ENCODE results near the gene DPM3.

- TF ChIP-seq, protein P1, sequence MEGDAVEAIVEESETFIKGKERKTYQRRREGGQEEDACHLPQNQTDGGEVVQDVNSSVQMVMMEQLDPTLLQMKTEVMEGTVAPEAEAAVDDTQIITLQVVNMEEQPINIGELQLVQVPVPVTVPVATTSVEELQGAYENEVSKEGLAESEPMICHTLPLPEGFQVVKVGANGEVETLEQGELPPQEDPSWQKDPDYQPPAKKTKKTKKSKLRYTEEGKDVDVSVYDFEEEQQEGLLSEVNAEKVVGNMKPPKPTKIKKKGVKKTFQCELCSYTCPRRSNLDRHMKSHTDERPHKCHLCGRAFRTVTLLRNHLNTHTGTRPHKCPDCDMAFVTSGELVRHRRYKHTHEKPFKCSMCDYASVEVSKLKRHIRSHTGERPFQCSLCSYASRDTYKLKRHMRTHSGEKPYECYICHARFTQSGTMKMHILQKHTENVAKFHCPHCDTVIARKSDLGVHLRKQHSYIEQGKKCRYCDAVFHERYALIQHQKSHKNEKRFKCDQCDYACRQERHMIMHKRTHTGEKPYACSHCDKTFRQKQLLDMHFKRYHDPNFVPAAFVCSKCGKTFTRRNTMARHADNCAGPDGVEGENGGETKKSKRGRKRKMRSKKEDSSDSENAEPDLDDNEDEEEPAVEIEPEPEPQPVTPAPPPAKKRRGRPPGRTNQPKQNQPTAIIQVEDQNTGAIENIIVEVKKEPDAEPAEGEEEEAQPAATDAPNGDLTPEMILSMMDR (IDR thresholded peaks at IDR 0.05) = no peak
- no peak for TF ChIP-seq POLR2A (IDR thresholded peaks at IDR 0.05)
These were observed 5.2 kb upstream of the DPM3 start for GRCh38 chr1:155145491-155145890.
